Body of pancreas (tissue), 4 donors: ENCODE data around the gene TRIM40.

Experiments
- CTCF ChIP-seq, 7 experiments: fragments of 450-650 bp in 4 of 7; fragments of 200-600 bp in 3 of 7; sonication (generic) in 3 of 7; IDR thresholded peaks; one replicate each; pipeline ENCODE4 v1.5.1; 2016 to 2019; ENCODE audit warnings: antibody characterized with exemption in 7 of 7
- POLR2A ChIP-seq, 3 donors: fragments of 450-650 bp; IDR thresholded peaks; one replicate each; pipeline ENCODE4 v1.6.1; 2016; ENCODE audit warnings: antibody characterized with exemption in 3 of 3, mild to moderate bottlenecking in 2 of 3

- TF ChIP-seq CTCF (IDR thresholded peaks at IDR 0.05) = no peak
- TF ChIP-seq POLR2A (IDR thresholded peaks at IDR 0.05) = no peak
These were observed at the start of gene TRIM40 for GRCh38 chr6:30135757-30136156.
